OCI-LY7 (cell line): ENCODE results near the gene RELN. TPM values are rescaled to one million over a fixed set of nuclear protein-coding genes. Genes with fewer than 3 reads are reported as not detected.

Source experiments
- BruUV-seq: library from RNA; stranded (reverse); fragments of 400-500 nt; replicated peaks from 2 replicates; lab custom pipeline; 2021; lab: Mats Ljungman, UMichigan
- CTCF ChIA-PET: fragments of 300-600 bp; sonication (Branson Sonifier 250); formaldehyde crosslinking; loops from one replicate; lab custom pipeline; 2022; ENCODE audit warnings: antibody characterized with exemption; ENCODE audit not compliant: unreplicated experiment; lab: Charles Lee
- POLR2A ChIA-PET: fragments of 300-600 bp; sonication (Branson Sonifier 250); formaldehyde crosslinking; loops from one replicate; lab custom pipeline; 2022; ENCODE audit warnings: antibody characterized with exemption; lab: Charles Lee
- DNase-seq: peaks from one replicate; pipeline ENCODE4 v3.0.0-alpha.2; 2015; ENCODE audit warnings: low spot score
- H2AFZ ChIP-seq: fragments of 200-600 bp; sonication (generic), shearing (Covaris generic); 2 replicates; pipeline ENCODE4 v1.6.1; 2014; ENCODE audit warnings: mild to moderate bottlenecking, antibody characterized with exemption, low read length, moderate library complexity
- H3K27ac ChIP-seq: fragments of 200-600 bp; sonication (generic); 2 replicates; pipeline ENCODE4 v1.5.1; 2014; ENCODE audit warnings: mixed run types, low read depth, mild to moderate bottlenecking, moderate library complexity, low read length, inconsistent platforms; ENCODE audit not compliant: poor library complexity, severe bottlenecking
- H3K36me3 ChIP-seq: fragments of 200-600 bp; sonication (generic); 2 replicates; pipeline ENCODE4 v1.6.1; 2014; ENCODE audit warnings: mild to moderate bottlenecking, antibody characterized with exemption, low read length, moderate library complexity, mixed read lengths; ENCODE audit not compliant: insufficient read depth
- H3K4me1 ChIP-seq: fragments of 200-600 bp; sonication (generic); 2 replicates; pipeline ENCODE4 v1.5.1; 2014; ENCODE audit warnings: mild to moderate bottlenecking, low read length; ENCODE audit not compliant: insufficient read depth, poor library complexity, severe bottlenecking
- H3K4me2 ChIP-seq: fragments of 200-600 bp; sonication (generic); 2 replicates; pipeline ENCODE4 v1.6.1; 2014; ENCODE audit warnings: mild to moderate bottlenecking, low read length
- H3K4me3 ChIP-seq: fragments of 200-600 bp; sonication (generic); 2 replicates; pipeline ENCODE4 v1.5.1; 2014; ENCODE audit warnings: mild to moderate bottlenecking, low read depth, low read length; ENCODE audit not compliant: poor library complexity, severe bottlenecking
- H3K79me2 ChIP-seq: fragments of 200-600 bp; sonication (generic); 2 replicates; pipeline ENCODE4 v1.6.1; 2016; ENCODE audit warnings: low read depth, mild to moderate bottlenecking, low read length, moderate library complexity, mixed read lengths; ENCODE audit not compliant: insufficient read depth
- H3K9me2 ChIP-seq: fragments of 200-600 bp; sonication (generic); 2 replicates; pipeline ENCODE4 v1.6.1; 2016; ENCODE audit warnings: mild to moderate bottlenecking, low read length, mixed read lengths; ENCODE audit not compliant: insufficient read depth
- H3K9me3 ChIP-seq: fragments of 200-600 bp; sonication (generic); 2 replicates; pipeline ENCODE4 v1.6.1; 2014; ENCODE audit warnings: mild to moderate bottlenecking, mixed run types, low read length, mixed read lengths
- H4K20me1 ChIP-seq: fragments of 200-600 bp; sonication (generic); 2 replicates; pipeline ENCODE4 v1.6.1; 2014; ENCODE audit warnings: mild to moderate bottlenecking, antibody characterized with exemption, low read length, moderate library complexity, mixed read lengths; ENCODE audit not compliant: insufficient read depth
- CTCF ChIP-seq: fragments of 200-600 bp; sonication (generic); conservative IDR thresholded peaks from 2 replicates; pipeline ENCODE4 v1.5.1; 2014; ENCODE audit warnings: mild to moderate bottlenecking, antibody characterized with exemption, low read length, moderate library complexity, mixed read lengths
- EZH2phosphoT487 ChIP-seq: fragments of 200-600 bp; sonication (generic); IDR thresholded peaks from 2 replicates; pipeline ENCODE4 v1.6.1; 2018; ENCODE audit warnings: low read depth, borderline replicate concordance, mild to moderate bottlenecking, mixed run types, antibody characterized with exemption, low read length, moderate library complexity, mixed read lengths
- intact Hi-C: fragments of 100-400 bp; cut with micrococcal nuclease; formaldehyde crosslinking; loops from one replicate; pipeline ENCODE4 v1.10.0; 2022; ENCODE audit not compliant: unreplicated experiment
- total RNA-seq, 2 experiments: library from RNA; depleted of rRNA in 1 of 2; stranded (reverse); fragments of >200 nt in 1 of 2; shearing (Covaris generic) in 1 of 2; gene quantifications; 2 replicates each; pipeline ENCODE4 v1.2.3, GENCODE V29; 2014 to 2022

The RELN gene
- total RNA-seq, 2 experiments from 2014 or later, result not detected

- TF ChIP-seq EZH2phosphoT487 (no peak), CTCF (no peak)
- intact Hi-C loops, result no loop called here
- POLR2A ChIA-PET, result no interaction called here
These were observed 456.5 kb downstream of the RELN start for GRCh38 chr7:103532955-103533354.

DNA sequence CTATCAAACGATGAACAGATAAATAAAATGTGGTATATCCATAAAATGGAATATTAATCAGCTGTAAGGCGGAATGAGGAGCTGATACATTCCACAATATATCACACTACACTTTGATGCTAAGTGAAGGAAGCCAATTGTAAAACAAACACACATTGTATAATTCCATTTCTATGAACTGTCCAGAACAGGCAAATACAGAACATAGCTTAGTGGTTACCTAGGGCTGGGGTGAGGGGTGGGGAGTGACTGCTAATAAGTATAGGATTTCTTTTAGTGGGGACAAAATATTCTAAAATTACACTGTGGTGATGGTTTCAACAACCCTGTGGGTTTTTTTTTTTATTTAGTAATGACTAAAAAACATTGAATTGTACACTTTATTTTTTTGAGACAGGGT, 461.3 kb downstream of the RELN start:
- no peaks in the 10 kb centered on the region for H3K9me2 ChIP-seq
- CTCF ChIA-PET, result no interaction called here
- H3K9me3 ChIP-seq, result no peaks in the 10 kb centered on the region
- H4K20me1 ChIP-seq, result no peaks in the 10 kb centered on the region
- H3K4me1 ChIP-seq, result no peaks in the 10 kb centered on the region
- no peak overlapping the region for H2AFZ ChIP-seq
- DNase-seq, result no peak
- H3K36me3 ChIP-seq, result no peaks in the 10 kb centered on the region
- TF ChIP-seq CTCF, result no peak
- TF ChIP-seq EZH2phosphoT487, result no peak
- intact Hi-C loops, result no loop called here
- H3K4me3 ChIP-seq, result no peak overlapping the region
- no peaks in the 10 kb centered on the region for H3K79me2 ChIP-seq
- BruUV-seq, result no TSS peak
- no peak overlapping the region for H3K4me2 ChIP-seq
- POLR2A ChIA-PET, result interaction anchor here (0.6 kb wide), 2 partner anchors 8 to 231 kb away, joined by 3 read pairs; no protein-coding TSS in a partner anchor
- no peak overlapping the region for H3K27ac ChIP-seq

More at GRCh38 chr7:103532955-103533354, 456.5 kb downstream of the RELN start:
- H2AFZ ChIP-seq, result no peak overlapping the region
- H3K9me2 ChIP-seq, result no peaks in the 10 kb centered on the region
- BruUV-seq, result no TSS peak
- no peaks in the 10 kb centered on the region for H3K4me1 ChIP-seq
- no peak for DNase-seq
- H3K4me2 ChIP-seq, result no peak overlapping the region
- no peak overlapping the region for H3K4me3 ChIP-seq
- H3K9me3 ChIP-seq, result no peaks in the 10 kb centered on the region
- no peaks in the 10 kb centered on the region for H4K20me1 ChIP-seq
- CTCF ChIA-PET, result no interaction called here
- H3K79me2 ChIP-seq, result no peaks in the 10 kb centered on the region
- no peak overlapping the region for H3K27ac ChIP-seq
- H3K36me3 ChIP-seq, result no peaks in the 10 kb centered on the region

GRCh38 chr7:103525937-103526336, 463.5 kb downstream of the RELN start:
- H4K20me1 ChIP-seq, result no peaks in the 10 kb centered on the region
- H3K9me3 ChIP-seq, result no peaks in the 10 kb centered on the region
- no peak overlapping the region for H3K4me3 ChIP-seq
- CTCF ChIA-PET, result no interaction called here
- no peaks in the 10 kb centered on the region for H3K4me1 ChIP-seq
- H3K9me2 ChIP-seq, result no peaks in the 10 kb centered on the region
- DNase-seq, result no peak
- POLR2A ChIA-PET, result interaction anchor here (0.6 kb wide), 2 partner anchors 18 to 19 kb away, joined by 3 read pairs; no protein-coding TSS in a partner anchor
- H3K79me2 ChIP-seq, result no peaks in the 10 kb centered on the region
- no peaks in the 10 kb centered on the region for H3K36me3 ChIP-seq
- no TSS peak for BruUV-seq
- H3K4me2 ChIP-seq, result no peak overlapping the region
- no peak for TF ChIP-seq EZH2phosphoT487
- TF ChIP-seq CTCF, result no peak
- no peak overlapping the region for H2AFZ ChIP-seq
- H3K27ac ChIP-seq, result no peak overlapping the region
- intact Hi-C loops, result no loop called here
